H9 (cell line): ENCODE results near the gene RIBC2. TPM values are rescaled to one million over a fixed set of nuclear protein-coding genes. Genes with fewer than 3 reads are reported as not detected.
"Not testable (repeated sequence)": the region's sequence is repeated elsewhere in the genome, so short reads cannot be mapped to it uniquely, and the experiment has no call there.

ENCODE experiments used
- DNase-seq: peaks from one replicate; pipeline ENCODE4 v3.0.0-alpha.2; 2017
- H2AFZ ChIP-seq: one replicate; pipeline ENCODE4 v1.6.1; 2013; ENCODE audit warnings: mild to moderate bottlenecking, low read length, control low read depth, moderate library complexity
- H2AK5ac ChIP-seq: 2 replicates; pipeline ENCODE4 v1.6.1; 2013; ENCODE audit warnings: low read length, control low read depth, mixed read lengths; ENCODE audit not compliant: insufficient read length
- H2BK120ac ChIP-seq: one replicate; pipeline ENCODE4 v1.6.1; 2013; ENCODE audit warnings: low read depth, mild to moderate bottlenecking, low read length, control low read depth, inconsistent platforms; ENCODE audit not compliant: poor library complexity, severe bottlenecking
- H2BK12ac ChIP-seq: 2 replicates; pipeline ENCODE4 v1.6.1; 2013; ENCODE audit warnings: low read length, control low read depth, mixed read lengths, low read depth; ENCODE audit not compliant: insufficient read length
- H2BK15ac ChIP-seq: 2 replicates; pipeline ENCODE4 v1.6.1; 2013; ENCODE audit warnings: low read depth, low read length, control low read depth
- H2BK20ac ChIP-seq: one replicate; pipeline ENCODE4 v1.6.1; 2013; ENCODE audit warnings: low read depth, mild to moderate bottlenecking, low read length, control low read depth, inconsistent platforms; ENCODE audit not compliant: poor library complexity, severe bottlenecking
- H2BK5ac ChIP-seq: 2 replicates; pipeline ENCODE4 v1.6.1; 2013; ENCODE audit warnings: low read length, control low read depth, mixed read lengths; ENCODE audit not compliant: insufficient read length
- H3K14ac ChIP-seq: 2 replicates; pipeline ENCODE4 v1.6.1; 2013; ENCODE audit warnings: low read length, control low read depth; ENCODE audit not compliant: insufficient read depth
- H3K18ac ChIP-seq: 2 replicates; pipeline ENCODE4 v1.6.1; 2013; ENCODE audit warnings: low read depth, mild to moderate bottlenecking, mixed read lengths, low read length, control low read depth; ENCODE audit not compliant: insufficient read length
- H3K23ac ChIP-seq: 2 replicates; pipeline ENCODE4 v1.6.1; 2013; ENCODE audit warnings: low read length, control low read depth, mixed read lengths, low read depth; ENCODE audit not compliant: insufficient read length
- H3K23me2 ChIP-seq: 2 replicates; pipeline ENCODE4 v1.6.1; 2013; ENCODE audit warnings: low read depth, mild to moderate bottlenecking, mixed read lengths, low read length, control low read depth; ENCODE audit not compliant: insufficient read length, poor library complexity, severe bottlenecking
- H3K27ac ChIP-seq: 2 replicates; pipeline ENCODE4 v1.5.1; 2013; ENCODE audit warnings: low read length, control low read depth, mixed read lengths, low read depth; ENCODE audit not compliant: insufficient read length
- H3K27me3 ChIP-seq: 2 replicates; pipeline ENCODE4 v1.6.1; 2013; ENCODE audit warnings: low read length, control low read depth, inconsistent platforms; ENCODE audit not compliant: insufficient read depth
- H3K4ac ChIP-seq: 2 replicates; pipeline ENCODE4 v1.6.1; 2013; ENCODE audit warnings: low read depth, mild to moderate bottlenecking, control low read depth, inconsistent platforms, low read length, moderate library complexity
- H3K4me1 ChIP-seq: 2 replicates; pipeline ENCODE4 v1.6.1; 2013; ENCODE audit warnings: low read length, control low read depth, inconsistent platforms; ENCODE audit not compliant: insufficient read depth
- H3K4me2 ChIP-seq: 2 replicates; pipeline ENCODE4 v1.6.1; 2013; ENCODE audit warnings: low read length, control low read depth, mixed read lengths; ENCODE audit not compliant: insufficient read length, insufficient read depth
- H3K56ac ChIP-seq: 2 replicates; pipeline ENCODE4 v1.6.1; 2013; ENCODE audit warnings: low read depth, mild to moderate bottlenecking, mixed read lengths, low read length, control low read depth; ENCODE audit not compliant: insufficient read length
- H3K79me1 ChIP-seq: 2 replicates; pipeline ENCODE4 v1.6.1; 2013; ENCODE audit warnings: low read depth, mild to moderate bottlenecking, moderate library complexity, low read length, control low read depth, inconsistent platforms; ENCODE audit not compliant: insufficient read depth, poor library complexity, severe bottlenecking
- H3K79me2 ChIP-seq: 2 replicates; pipeline ENCODE4 v1.6.1; 2013; ENCODE audit warnings: low read length, control low read depth, inconsistent platforms; ENCODE audit not compliant: insufficient read depth
- H3K9ac ChIP-seq: 2 replicates; pipeline ENCODE4 v1.6.1; 2013; ENCODE audit warnings: low read length, control low read depth, mixed read lengths; ENCODE audit not compliant: insufficient read length; ENCODE audit errors: extremely low read depth
- H3K9me3 ChIP-seq: one replicate; pipeline ENCODE4 v1.6.1; 2013; ENCODE audit warnings: low read depth, low read length, inconsistent platforms; ENCODE audit not compliant: control insufficient read depth
- H3T11ph ChIP-seq: one replicate; pipeline ENCODE4 v1.6.1; 2013; ENCODE audit warnings: mild to moderate bottlenecking, low read length, control low read depth, inconsistent platforms
- H4K20me1 ChIP-seq: one replicate; pipeline ENCODE4 v1.6.1; 2013; ENCODE audit not compliant: control insufficient read depth, insufficient read length, insufficient read depth
- H4K5ac ChIP-seq: 2 replicates; pipeline ENCODE4 v1.6.1; 2013; ENCODE audit warnings: low read depth, mild to moderate bottlenecking, mixed read lengths, low read length, control low read depth; ENCODE audit not compliant: insufficient read length
- H4K8ac ChIP-seq: replicated peaks from 2 replicates; pipeline ENCODE4 v1.6.1; 2013; ENCODE audit warnings: low read length, control low read depth, mixed read lengths, low read depth; ENCODE audit not compliant: insufficient read length
- H4K91ac ChIP-seq: 2 replicates; pipeline ENCODE4 v1.6.1; 2013; ENCODE audit warnings: low read depth, mild to moderate bottlenecking, moderate library complexity, mixed read lengths, low read length, control low read depth; ENCODE audit not compliant: insufficient read length
- H3K27ac Mint-ChIP-seq, 3 experiments: 2 replicates in 2 of 3; 3 replicates in 1 of 3; pipeline ENCODE4 v1.8.0; 2020 to 2021; ENCODE audit warnings: mixed read lengths in 3 of 3, mild to moderate bottlenecking in 1 of 3, moderate library complexity in 1 of 3
- H3K27me3 Mint-ChIP-seq: 2 replicates; pipeline ENCODE4 v1.8.0; 2021; ENCODE audit warnings: low read depth, mild to moderate bottlenecking, moderate library complexity, mixed read lengths
- H3K36me3 Mint-ChIP-seq, 3 experiments: 2 replicates in 2 of 3; 3 replicates in 1 of 3; pipeline ENCODE4 v1.8.0; 2020 to 2021; ENCODE audit warnings: low read depth in 3 of 3, mixed read lengths in 3 of 3; ENCODE audit not compliant: insufficient read depth in 1 of 3
- H3K4me1 Mint-ChIP-seq, 2 experiments: 2 replicates each; pipeline ENCODE4 v1.8.0; 2020; ENCODE audit warnings: mixed read lengths in 2 of 2
- H3K4me3 Mint-ChIP-seq, 2 experiments: 2 replicates in 1 of 2; 3 replicates in 1 of 2; pipeline ENCODE4 v1.8.0; 2020 to 2021; ENCODE audit warnings: mild to moderate bottlenecking in 2 of 2, mixed read lengths in 2 of 2, moderate library complexity in 1 of 2
- H3K9me3 Mint-ChIP-seq, 2 experiments: 2 replicates in 1 of 2; 3 replicates in 1 of 2; pipeline ENCODE4 v1.8.0; 2020; ENCODE audit warnings: mild to moderate bottlenecking in 2 of 2, mixed read lengths in 2 of 2, moderate library complexity in 1 of 2
- WGBS: extraction: QIAGEN DNeasy Blood & Tissue Kit; methylation state at CpG from one replicate; pipeline ENCODE4 v1.1.7; 2013; ENCODE audit warnings: missing lambda C conversion rate, low lambda C conversion rate, mixed read lengths; ENCODE audit not compliant: insufficient read length; ENCODE audit errors: extremely low coverage; 5-methylcytosine and 5-hydroxymethylcytosine counted together
- total RNA-seq: library from RNA; stranded (reverse); gene quantifications from 2 replicates; pipeline ENCODE4 v1.2.1, GENCODE V29; 2021
- TF ChIP-seq, protein P1 (sequence below): fragments of 200-600 bp; sonication (generic); conservative IDR thresholded peaks from 3 replicates; pipeline ENCODE4 v1.8.0; 2021; ENCODE audit warnings: antibody characterized with exemption, mild to moderate bottlenecking

RIBC2 gene
- total RNA-seq, 1 experiment from 2014 or later = 4.1 TPM

DNA sequence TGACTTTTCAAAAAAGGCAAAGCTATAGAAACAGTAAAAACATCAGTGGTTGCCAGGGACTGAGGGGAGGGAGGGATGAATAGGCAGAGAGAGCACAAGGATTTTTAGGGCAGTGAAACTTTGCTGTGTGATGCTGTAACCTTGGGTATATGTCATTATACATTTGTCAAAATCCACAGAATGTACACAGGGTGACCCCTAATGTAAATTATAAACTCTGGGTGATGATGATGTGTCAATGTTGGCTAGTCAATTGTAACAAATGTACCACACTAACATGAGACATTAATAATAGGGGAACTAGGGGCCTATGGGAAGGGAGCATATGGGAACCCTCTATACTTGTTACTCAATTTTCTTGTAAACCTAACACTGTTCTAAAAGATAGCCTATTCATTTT, 24.8 kb downstream of the RIBC2 start:
- Histone ChIP-seq H3K9ac (no peak overlapping the region), H2AFZ (no peak overlapping the region), H2BK20ac (no peak overlapping the region), H3K27ac (no peak overlapping the region), H3K4me2 (no peak overlapping the region), H3T11ph (no peak overlapping the region), H3K18ac (no peak overlapping the region), H3K9me3 (no peaks in the 10 kb centered on the region), H3K14ac (no peak overlapping the region), H2AK5ac (no peak overlapping the region), H2BK5ac (no peak overlapping the region), H3K56ac (no peak overlapping the region), H3K23me2 (peaks cover 2% of the 10 kb centered on the region), H3K4ac (no peak overlapping the region), H3K79me2 (no peaks in the 10 kb centered on the region), H4K5ac (no peak overlapping the region), H3K4me1 (no peaks in the 10 kb centered on the region), H3K79me1 (no peaks in the 10 kb centered on the region), H2BK120ac (no peak overlapping the region), H2BK12ac (no peak overlapping the region), H4K20me1 (no peaks in the 10 kb centered on the region), H4K8ac (no peak overlapping the region), H3K23ac (no peak overlapping the region), H4K91ac (no peak overlapping the region), H2BK15ac (no peak overlapping the region), H3K27me3 (no peaks in the 10 kb centered on the region)
- Mint-ChIP-seq H3K27me3 (peaks cover 2% of the 10 kb centered on the region), H3K4me1 (peaks cover 14 to 25% of the 10 kb centered on the region in 2 experiments), H3K36me3 (peaks cover 0 to 4% (median 2%) of the 10 kb centered on the region in 3 experiments; a peak in 1 of 7 replicates), H3K27ac (no peak overlapping the region), H3K4me3 (no peak overlapping the region), H3K9me3 (peaks cover 3 to 4% of the 10 kb centered on the region in 2 experiments; a peak in 3 of 5 replicates)
- no peak for DNase-seq
- TF ChIP-seq, protein P1, sequence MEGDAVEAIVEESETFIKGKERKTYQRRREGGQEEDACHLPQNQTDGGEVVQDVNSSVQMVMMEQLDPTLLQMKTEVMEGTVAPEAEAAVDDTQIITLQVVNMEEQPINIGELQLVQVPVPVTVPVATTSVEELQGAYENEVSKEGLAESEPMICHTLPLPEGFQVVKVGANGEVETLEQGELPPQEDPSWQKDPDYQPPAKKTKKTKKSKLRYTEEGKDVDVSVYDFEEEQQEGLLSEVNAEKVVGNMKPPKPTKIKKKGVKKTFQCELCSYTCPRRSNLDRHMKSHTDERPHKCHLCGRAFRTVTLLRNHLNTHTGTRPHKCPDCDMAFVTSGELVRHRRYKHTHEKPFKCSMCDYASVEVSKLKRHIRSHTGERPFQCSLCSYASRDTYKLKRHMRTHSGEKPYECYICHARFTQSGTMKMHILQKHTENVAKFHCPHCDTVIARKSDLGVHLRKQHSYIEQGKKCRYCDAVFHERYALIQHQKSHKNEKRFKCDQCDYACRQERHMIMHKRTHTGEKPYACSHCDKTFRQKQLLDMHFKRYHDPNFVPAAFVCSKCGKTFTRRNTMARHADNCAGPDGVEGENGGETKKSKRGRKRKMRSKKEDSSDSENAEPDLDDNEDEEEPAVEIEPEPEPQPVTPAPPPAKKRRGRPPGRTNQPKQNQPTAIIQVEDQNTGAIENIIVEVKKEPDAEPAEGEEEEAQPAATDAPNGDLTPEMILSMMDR = no peak

DNA sequence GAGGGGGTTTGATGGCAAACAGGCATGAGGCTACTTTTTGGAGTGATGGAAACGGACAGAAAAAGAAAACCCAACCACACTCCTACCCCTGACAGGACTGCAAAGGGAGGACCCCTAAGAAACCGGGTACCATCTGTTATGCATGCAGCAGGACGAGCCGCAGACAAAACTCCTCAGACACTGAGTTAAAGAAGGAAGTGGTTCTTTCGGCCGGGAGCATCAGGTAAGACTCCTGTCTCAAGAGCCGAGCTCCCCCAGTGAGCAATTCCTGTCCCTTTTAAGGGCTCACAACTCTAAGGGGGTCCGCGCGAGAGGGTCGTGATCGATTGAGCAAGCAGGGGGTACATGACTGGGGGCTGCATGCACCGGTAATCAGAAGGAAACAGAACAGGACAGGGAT, 27.2 kb downstream of the RIBC2 start:
- H3K4me1 ChIP-seq, H3K23me2 ChIP-seq, H3K4me2 ChIP-seq, H2AFZ ChIP-seq, H2BK15ac ChIP-seq, H3T11ph ChIP-seq, H2BK120ac ChIP-seq, H2BK5ac ChIP-seq, H4K91ac ChIP-seq, H4K20me1 ChIP-seq, H3K27ac Mint-ChIP-seq, H3K23ac ChIP-seq, H3K27me3 Mint-ChIP-seq, H3K14ac ChIP-seq, DNase-seq, H3K79me1 ChIP-seq, H3K4me3 Mint-ChIP-seq, H3K27ac ChIP-seq, H3K18ac ChIP-seq, H3K9me3 ChIP-seq, H3K36me3 Mint-ChIP-seq, H4K5ac ChIP-seq, H3K9ac ChIP-seq, H2AK5ac ChIP-seq, H2BK12ac ChIP-seq, H2BK20ac ChIP-seq, H3K56ac ChIP-seq, H3K27me3 ChIP-seq, H3K4ac ChIP-seq, H3K9me3 Mint-ChIP-seq, H3K79me2 ChIP-seq, H4K8ac ChIP-seq: not testable (repeated sequence)
- H3K4me1 Mint-ChIP-seq = peaks cover 8 to 12% of the 10 kb centered on the region in 2 experiments
- WGBS = no CpG with 5 or more reads among the region's 13 CpGs
